ENCODE data around the gene EMD.
"Not testable (repeated sequence)": the region's sequence is repeated elsewhere in the genome, so short reads cannot be mapped to it uniquely, and the experiment has no call there.

EMD gene

DNA sequence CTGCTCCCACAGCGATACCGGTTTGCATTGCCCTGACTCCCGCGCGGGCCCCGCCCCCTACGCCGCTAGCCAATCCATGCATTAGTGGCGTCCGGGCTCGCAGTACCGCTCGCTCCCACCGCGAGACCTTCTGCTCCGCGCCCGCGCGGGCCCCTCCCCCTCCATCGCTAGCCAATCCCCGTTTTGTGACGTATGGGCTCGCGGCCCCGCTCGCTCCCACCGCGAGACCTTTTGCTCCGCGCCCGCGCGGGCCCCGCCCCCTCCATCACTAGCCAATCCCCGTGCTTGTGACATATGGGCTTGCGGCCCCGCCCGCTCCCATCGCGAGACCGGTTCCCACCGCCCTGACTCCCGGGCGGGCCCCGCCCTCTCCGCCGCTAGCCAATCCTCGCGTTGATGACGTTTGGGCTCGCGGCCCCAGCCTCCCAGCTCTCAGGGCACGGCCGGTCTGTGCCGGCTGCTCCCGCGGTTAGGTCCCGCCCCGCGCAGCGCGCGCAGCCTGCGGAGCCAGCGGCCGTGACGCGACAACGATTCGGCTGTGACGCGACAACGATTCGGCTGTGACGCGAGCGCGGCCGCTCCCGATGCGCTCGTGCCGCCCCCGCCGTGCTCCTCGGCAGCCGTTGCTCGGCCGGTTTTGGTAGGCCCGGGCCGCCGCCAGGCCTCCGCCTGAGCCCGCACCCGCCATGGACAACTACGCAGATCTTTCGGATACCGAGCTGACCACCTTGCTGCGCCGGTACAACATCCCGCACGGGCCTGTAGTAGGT lies at the start of gene EMD:
EMD (plus strand) TSS at position 497 of the 770 bp plus-strand sequence; CDS start at position 687, 190 bp downstream.
- peak; percentile 96 for DNase-seq (ENCODE audit: low read depth)

DNA sequence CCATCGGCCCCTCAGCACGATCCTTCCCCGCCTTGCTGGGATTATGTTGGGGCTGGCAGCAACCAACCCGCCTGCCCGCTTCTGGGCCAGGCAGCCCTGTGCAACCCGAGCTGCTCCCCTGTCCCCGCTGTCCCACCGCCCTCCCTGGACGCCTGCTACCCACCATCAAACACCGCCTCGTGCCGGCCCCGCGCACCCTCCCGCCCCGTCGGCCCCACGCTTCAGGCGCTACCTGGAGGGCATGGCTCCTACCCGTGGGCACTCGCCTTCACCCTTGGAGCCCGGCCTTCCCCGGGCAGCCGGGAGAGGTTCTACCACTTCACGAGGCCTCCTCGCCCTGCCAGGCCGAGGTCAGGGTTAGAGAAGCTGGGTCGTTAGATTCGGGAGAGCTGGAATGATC lies 46.5 kb upstream of the EMD start:
- no peak for DNase-seq (ENCODE audit: low read depth)

GRCh38 chrX:154333116-154333515 lies 46.0 kb upstream of the EMD start:
- DNase-seq (ENCODE audit: low read depth): no peak

GRCh38 chrX:154333837-154334271 lies 45.2 kb upstream of the EMD start:
- DNase-seq (ENCODE audit: low read depth): no peak

DNA sequence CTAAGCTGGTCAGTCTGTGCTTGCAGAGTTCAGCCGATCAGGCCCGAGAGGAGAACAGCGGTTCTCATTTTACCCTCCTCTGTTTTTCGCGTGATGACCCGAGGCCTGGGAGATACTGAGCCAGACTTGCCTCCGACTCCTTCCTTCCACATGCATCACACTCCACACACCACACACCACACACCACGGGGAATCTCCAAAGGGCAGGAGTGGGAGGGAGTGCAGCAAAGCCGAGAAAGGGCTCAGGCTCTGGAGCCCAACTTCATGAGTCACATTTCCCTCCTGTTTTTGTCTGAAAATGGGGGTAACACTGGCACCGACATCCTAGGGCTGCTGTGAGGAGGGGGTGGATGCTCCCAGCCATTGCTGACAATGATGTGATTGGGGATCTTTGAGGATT lies 44.6 kb upstream of the EMD start:
- no peak for DNase-seq (ENCODE audit: low read depth)

GRCh38 chrX:154341399-154342298 lies 37.4 kb upstream of the EMD start:
- DNase-seq (ENCODE audit: low read depth): not testable (repeated sequence)

DNA sequence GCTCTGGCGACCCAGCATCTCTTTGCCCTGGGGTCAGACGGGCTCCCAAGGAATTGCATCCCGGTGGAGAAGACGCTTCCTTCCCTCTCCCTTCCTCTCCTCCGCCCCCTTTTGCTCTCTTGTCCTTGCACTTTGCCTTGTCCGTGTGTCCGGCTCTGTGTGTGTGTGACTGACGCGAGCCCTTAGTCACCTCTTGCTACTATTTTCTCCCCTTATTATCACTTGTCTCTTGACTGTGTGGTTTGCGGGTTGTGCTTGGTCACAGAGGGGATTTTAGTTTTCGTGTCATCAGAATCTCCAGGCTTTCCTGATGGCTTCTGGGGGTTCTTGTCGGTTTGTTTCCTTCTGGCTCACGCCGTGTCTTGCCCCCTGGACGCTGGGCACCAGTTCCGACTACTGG lies 36.0 kb upstream of the EMD start:
- not testable (repeated sequence) for DNase-seq (ENCODE audit: low read depth)

DNA sequence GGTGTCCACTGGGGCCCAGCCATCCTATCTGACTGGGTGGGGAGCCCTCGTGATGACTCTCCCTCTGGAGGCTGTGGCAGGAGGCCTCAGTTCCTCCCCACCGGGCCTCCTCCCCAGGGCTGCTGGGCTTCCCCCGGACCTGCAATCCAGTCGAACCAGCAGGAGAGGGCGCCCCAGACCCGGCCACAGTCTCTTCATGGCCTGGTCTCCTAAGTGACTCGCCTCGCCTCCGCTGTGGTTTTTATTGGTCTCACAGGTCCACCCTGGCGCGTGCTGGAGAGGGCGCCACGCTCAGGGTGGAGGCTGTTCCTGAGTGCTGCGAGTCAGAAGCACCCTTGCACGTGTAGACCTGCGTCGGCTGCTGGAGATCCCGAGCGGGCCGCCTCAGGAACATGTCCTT lies 35.5 kb upstream of the EMD start:
- DNase-seq (ENCODE audit: low read depth): not testable (repeated sequence)

GRCh38 chrX:154348114-154348531 lies 31.0 kb upstream of the EMD start:
- DNase-seq (ENCODE audit: low read depth): no peak

GRCh38 chrX:154348646-154349358 lies 30.3 kb upstream of the EMD start:
- no peak for DNase-seq (ENCODE audit: low read depth)

GRCh38 chrX:154349359-154349935 lies 29.6 kb upstream of the EMD start:
- no peak for DNase-seq (ENCODE audit: low read depth)

GRCh38 chrX:154349979-154350378 lies 29.1 kb upstream of the EMD start:
- DNase-seq (ENCODE audit: low read depth): no peak

DNA sequence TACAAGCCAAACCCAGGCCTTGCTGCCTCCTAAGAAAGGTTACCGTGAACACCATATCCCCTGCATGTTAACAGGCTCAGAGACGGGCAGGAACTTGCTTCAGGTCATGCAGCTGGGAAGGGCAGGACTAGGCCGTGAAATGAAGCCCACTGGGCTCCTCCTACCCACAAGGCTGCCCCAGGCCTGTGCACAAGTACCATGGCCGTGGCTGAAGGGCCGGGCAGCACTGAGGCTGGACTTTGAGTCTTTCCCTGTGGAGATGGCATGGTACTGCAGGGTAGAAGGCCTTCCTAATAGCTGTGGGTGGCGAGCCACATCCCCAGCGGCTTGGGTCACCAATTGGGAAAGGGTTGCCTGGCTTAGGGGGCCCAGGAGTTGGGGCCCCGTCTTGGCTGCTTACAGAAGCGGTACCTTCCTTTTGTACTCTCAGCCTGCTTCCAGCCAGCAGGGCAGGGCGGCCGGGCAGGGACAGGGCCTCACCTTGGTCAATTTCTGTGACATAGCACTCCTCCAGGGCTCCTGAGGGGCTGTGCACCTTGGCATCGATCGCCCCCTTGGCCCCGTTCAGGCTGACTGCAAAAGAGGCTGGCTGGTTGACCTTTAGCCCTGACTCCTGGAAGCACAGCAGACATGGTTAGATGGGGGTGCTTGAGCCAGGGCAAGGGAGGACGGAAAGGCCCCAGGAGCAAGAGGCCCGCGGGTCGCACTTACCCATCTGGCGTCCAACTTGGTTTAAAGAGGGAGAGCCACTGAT lies 28.5 kb upstream of the EMD start:
- DNase-seq (ENCODE audit: low read depth): no peak

DNA sequence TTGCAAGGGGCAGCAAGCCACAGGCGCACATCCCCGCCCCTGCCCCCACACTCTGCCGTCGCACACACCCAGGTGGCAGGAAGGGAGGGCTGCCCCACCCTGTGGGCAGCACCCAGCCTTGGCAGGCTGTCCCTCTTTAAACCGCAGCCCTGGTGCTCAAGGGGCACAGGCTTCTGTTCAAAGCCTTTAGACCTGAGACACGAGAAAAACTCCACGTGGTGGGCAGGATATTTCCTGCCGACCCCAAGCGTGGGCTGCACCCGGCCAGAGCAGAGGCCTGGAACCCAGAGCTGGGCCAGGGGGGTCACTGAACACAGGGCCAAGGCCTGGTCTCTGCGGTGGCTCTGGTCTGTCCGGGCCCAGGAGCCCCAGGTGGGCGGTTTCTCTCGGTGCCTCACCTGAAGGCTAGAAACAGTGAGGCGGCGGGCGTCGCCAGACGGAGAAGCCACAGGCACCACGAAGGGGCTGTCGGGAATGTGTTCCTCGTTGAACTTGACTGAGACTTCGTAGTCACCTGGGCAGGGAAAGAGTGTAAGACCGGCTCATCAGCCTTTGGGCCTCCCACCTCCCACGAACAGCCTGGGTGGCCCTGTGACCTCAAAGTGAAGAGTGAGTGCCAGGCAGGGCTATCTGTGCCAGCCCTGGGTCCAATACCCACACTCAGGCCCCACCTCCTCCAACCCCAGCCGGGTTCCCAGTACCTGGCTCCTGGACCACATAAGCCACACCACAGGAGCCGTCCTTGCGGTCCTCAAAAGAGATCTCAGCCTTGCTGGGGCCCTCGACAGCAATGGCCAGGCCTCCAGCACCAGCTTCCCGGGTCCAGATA lies 27.7 kb upstream of the EMD start:
- no peak for DNase-seq (ENCODE audit: low read depth)

DNA sequence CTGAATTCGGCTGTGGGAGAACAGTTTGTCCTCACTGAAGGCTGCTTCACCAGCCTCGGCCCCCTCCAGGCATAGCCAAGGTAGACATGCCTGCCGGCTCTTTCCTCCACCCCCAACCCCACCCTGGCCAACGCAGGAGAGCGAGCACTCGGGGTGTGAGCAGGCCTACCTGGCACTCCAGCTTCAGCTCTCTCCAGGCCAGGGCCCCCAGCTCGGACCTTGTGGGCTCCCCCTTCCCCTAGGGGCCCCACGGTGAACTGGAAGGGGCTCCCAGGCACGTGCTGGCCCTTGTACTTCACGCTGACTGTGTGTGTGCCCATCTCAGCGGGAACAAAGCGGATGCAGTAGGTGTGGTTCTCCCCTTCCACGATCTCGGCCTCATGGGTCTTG lies 27.1 kb upstream of the EMD start:
- no peak for DNase-seq (ENCODE audit: low read depth)

GRCh38 chrX:154352466-154352865 lies 26.6 kb upstream of the EMD start:
- no peak for DNase-seq (ENCODE audit: low read depth)

- DNase-seq (ENCODE audit: low read depth): no peak
These were observed 25.8 kb upstream of the EMD start for GRCh38 chrX:154353172-154353843.

DNA sequence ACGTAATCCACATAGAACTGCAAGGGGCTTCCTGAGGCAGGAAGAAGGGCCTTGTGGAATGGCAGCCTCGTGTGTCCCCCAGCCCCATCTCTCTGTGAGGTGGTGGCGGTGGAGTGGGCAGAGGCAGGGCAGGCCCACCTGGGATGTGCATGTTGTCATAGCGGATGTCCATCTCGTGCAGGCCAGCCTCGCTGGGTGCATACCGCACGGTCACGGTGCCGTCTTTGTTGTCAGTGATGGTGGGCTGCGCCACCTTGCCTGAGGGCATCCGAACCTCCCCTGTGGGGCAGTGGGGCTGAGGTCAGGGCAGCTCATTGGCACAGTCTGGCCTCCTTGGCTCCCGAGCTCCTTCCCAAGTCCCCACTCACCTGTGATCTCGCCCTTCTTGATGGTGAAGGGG lies 25.1 kb upstream of the EMD start:
- no peak for DNase-seq (ENCODE audit: low read depth)

GRCh38 chrX:154354516-154354915 lies 24.6 kb upstream of the EMD start:
- DNase-seq (ENCODE audit: low read depth): no peak
